Activated CD8-positive, alpha-beta memory T cell treated with anti-CD3 and anti-CD28 coated beads, Interleukin-2, amount 10 ng/mL, durations not matched to agents 7 days and 5 days (primary cell): Measurements from ENCODE around the gene ZNF678. TPM values are rescaled to one million over a fixed set of nuclear protein-coding genes. Genes with fewer than 3 reads are reported as not detected.
"Not testable (repeated sequence)": the region's sequence is repeated elsewhere in the genome, so short reads cannot be mapped to it uniquely, and the experiment has no call there.

Source experiments
- ATAC-seq: fragments of 150-1000 bp; cut with Tn5 transposase; one replicate; pipeline ENCODE4 v1.10.0; 2021; ENCODE audit warnings: moderate library complexity
- CTCF ChIA-PET: fragments of 350-600 bp; sonication (Branson Sonifier 250); formaldehyde crosslinking; loops from one replicate; lab custom pipeline; 2021; ENCODE audit warnings: antibody characterized with exemption; lab: Charles Lee
- DNase-seq: peaks from one replicate; pipeline ENCODE4 v3.0.0-alpha.2; 2020
- H3K27ac Mint-ChIP-seq: one replicate; pipeline ENCODE4 v1.8.0; 2021; ENCODE audit warnings: mild to moderate bottlenecking, mixed read lengths
- H3K27me3 Mint-ChIP-seq: one replicate; pipeline ENCODE4 v1.8.0; 2021; ENCODE audit warnings: mixed read lengths
- H3K36me3 Mint-ChIP-seq: one replicate; pipeline ENCODE4 v1.8.0; 2021; ENCODE audit warnings: mild to moderate bottlenecking, mixed read lengths
- H3K4me1 Mint-ChIP-seq: one replicate; pipeline ENCODE4 v1.8.0; 2021; ENCODE audit warnings: mixed read lengths
- H3K4me3 Mint-ChIP-seq: one replicate; pipeline ENCODE4 v1.8.0; 2021; ENCODE audit warnings: mild to moderate bottlenecking, moderate library complexity, mixed read lengths
- H3K9me3 Mint-ChIP-seq: one replicate; pipeline ENCODE4 v1.8.0; 2022; ENCODE audit warnings: low read depth, mixed read lengths
- total RNA-seq, 2 experiments: library from RNA; stranded (reverse); gene quantifications; one replicate each; pipeline ENCODE4 v1.2.3, GENCODE V29; 2021

The ZNF678 gene
- total RNA-seq, 2 experiments from 2014 or later: 3.7 to 6.7 TPM

- DNase-seq (no peak), ATAC-seq (no peak)
- peaks cover 3% of the 10 kb centered on the region for H3K4me1 Mint-ChIP-seq
- H3K4me3 Mint-ChIP-seq: no peak overlapping the region
- no peak overlapping the region for H3K27ac Mint-ChIP-seq
- CTCF ChIA-PET: interaction anchor here (1.9 kb wide), 1 partner anchor 20 kb away, joined by 4 read pairs; no protein-coding TSS in a partner anchor
- H3K36me3 Mint-ChIP-seq: no peaks in the 10 kb centered on the region
- no peaks in the 10 kb centered on the region for H3K27me3 Mint-ChIP-seq
- H3K9me3 Mint-ChIP-seq: no peaks in the 10 kb centered on the region
Observed at GRCh38 chr1:227544067-227545050, 19.0 kb upstream of the ZNF678 start.

GRCh38 chr1:227545361-227545760 is 18.0 kb upstream of the ZNF678 start:
- ATAC-seq: no peak
- no peak for DNase-seq
- no peaks in the 10 kb centered on the region for H3K36me3 Mint-ChIP-seq
- H3K27me3 Mint-ChIP-seq: no peaks in the 10 kb centered on the region
- H3K9me3 Mint-ChIP-seq: no peaks in the 10 kb centered on the region
- CTCF ChIA-PET: interaction anchor here (1.9 kb wide), 1 partner anchor 19 kb away, joined by 4 read pairs; no protein-coding TSS in a partner anchor
- no peak overlapping the region for H3K27ac Mint-ChIP-seq
- peaks cover 3% of the 10 kb centered on the region for H3K4me1 Mint-ChIP-seq
- no peak overlapping the region for H3K4me3 Mint-ChIP-seq

GRCh38 chr1:227546059-227546458 is 17.3 kb upstream of the ZNF678 start:
- Mint-ChIP-seq H3K27me3 (no peaks in the 10 kb centered on the region), H3K9me3 (peaks cover 3% of the 10 kb centered on the region), H3K27ac (no peak overlapping the region), H3K4me3 (no peak overlapping the region), H3K4me1 (peaks cover 3% of the 10 kb centered on the region), H3K36me3 (peaks cover 1% of the 10 kb centered on the region)
- ATAC-seq (no peak), DNase-seq (no peak)
- CTCF ChIA-PET: no interaction called here

DNA sequence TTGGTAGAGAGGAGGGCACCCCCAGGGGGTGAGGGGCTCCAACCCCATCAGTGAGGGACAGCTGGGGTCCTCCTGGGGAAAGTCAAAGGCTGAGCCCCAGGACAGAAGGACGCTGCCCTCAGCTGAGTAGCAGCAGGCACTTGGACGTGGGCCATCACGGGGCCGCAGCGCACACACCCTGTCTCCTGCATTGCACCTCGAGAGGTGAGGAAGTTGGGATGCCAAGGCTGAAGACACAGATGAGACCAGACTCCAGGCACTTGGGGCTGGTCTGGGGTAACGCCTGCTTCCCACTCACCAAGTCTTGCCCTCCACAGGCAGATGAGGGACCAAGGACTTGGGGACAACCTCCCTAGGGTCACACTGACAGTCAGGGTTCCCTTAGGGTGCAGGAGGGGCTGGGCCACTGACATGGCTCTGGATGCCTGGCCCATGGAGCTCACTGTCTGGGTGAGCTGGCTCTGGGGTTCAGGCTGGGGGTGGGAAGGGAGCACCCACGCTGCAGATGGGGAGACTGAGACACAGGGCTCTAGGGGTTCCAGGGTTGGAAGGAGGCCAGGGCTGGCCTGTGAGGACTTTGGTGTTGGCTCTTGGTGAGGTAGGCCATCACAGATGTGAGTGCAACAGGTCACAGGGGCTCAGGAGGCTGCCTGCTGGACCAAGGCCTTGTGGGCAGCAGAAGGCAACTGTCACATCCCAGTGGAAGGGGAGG is 16.6 kb upstream of the ZNF678 start:
- no peak overlapping the region for H3K27ac Mint-ChIP-seq
- no peak overlapping the region for H3K4me3 Mint-ChIP-seq
- peaks cover 2% of the 10 kb centered on the region for H3K36me3 Mint-ChIP-seq
- peaks cover 3% of the 10 kb centered on the region for H3K4me1 Mint-ChIP-seq
- ATAC-seq (no peak), DNase-seq (no peak)
- peaks cover 4% of the 10 kb centered on the region for H3K9me3 Mint-ChIP-seq
- no peaks in the 10 kb centered on the region for H3K27me3 Mint-ChIP-seq
- CTCF ChIA-PET: no interaction called here

- Mint-ChIP-seq H3K4me3 (no peak overlapping the region), H3K27me3 (peaks cover 2% of the 10 kb centered on the region), H3K27ac (no peak overlapping the region), H3K36me3 (peaks cover 3% of the 10 kb centered on the region), H3K4me1 (peaks cover 3% of the 10 kb centered on the region), H3K9me3 (peaks cover 7% of the 10 kb centered on the region)
- no peak for ATAC-seq
- CTCF ChIA-PET: no interaction called here
- no peak for DNase-seq
Observed at GRCh38 chr1:227547310-227548118, 15.8 kb upstream of the ZNF678 start.

- Mint-ChIP-seq H3K27me3 (peaks cover 4% of the 10 kb centered on the region), H3K4me1 (peaks cover under 1% of the 10 kb centered on the region), H3K27ac (no peak overlapping the region), H3K4me3 (no peak overlapping the region), H3K9me3 (peaks cover 7% of the 10 kb centered on the region), H3K36me3 (peaks cover 3% of the 10 kb centered on the region)
- DNase-seq (no peak), ATAC-seq (no peak)
- CTCF ChIA-PET: no interaction called here
Observed at GRCh38 chr1:227548119-227548397, 15.3 kb upstream of the ZNF678 start.

- no peak overlapping the region for H3K4me3 Mint-ChIP-seq
- CTCF ChIA-PET: no interaction called here
Observed at GRCh38 chr1:227548448-227548847, 14.9 kb upstream of the ZNF678 start.

DNA sequence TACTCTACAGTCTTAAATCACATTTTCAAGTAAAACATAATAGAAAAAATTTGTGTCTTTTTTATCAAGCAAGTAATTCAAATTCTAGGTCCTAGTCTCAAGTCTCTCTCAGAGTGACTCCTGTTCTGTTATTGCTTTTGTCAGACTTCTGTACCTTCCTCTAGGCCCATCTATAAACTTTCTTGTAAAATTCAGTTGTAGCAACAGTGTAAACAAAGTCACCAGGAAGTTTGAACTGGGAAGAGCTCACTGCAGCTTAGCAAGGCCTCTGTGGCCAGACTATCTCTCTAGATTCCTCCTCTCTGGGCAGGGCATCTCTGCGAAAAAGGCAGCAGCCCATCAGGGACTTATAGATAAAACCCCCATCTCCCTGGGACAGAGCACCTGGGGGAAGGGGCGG is 13.5 kb upstream of the ZNF678 start:
- H3K27me3 Mint-ChIP-seq: peaks cover 4% of the 10 kb centered on the region
- H3K4me3 Mint-ChIP-seq: no peak overlapping the region
- H3K9me3 Mint-ChIP-seq: peaks cover 7% of the 10 kb centered on the region
- H3K27ac Mint-ChIP-seq: no peak overlapping the region
- no peak for DNase-seq
- peaks cover 3% of the 10 kb centered on the region for H3K36me3 Mint-ChIP-seq
- no peak for ATAC-seq
- CTCF ChIA-PET: no interaction called here
- no peaks in the 10 kb centered on the region for H3K4me1 Mint-ChIP-seq

More at GRCh38 chr1:227548448-227548847, 14.9 kb upstream of the ZNF678 start:
- Mint-ChIP-seq H3K4me1 (no peaks in the 10 kb centered on the region), H3K27me3 (peaks cover 4% of the 10 kb centered on the region), H3K36me3 (peaks cover 3% of the 10 kb centered on the region), H3K27ac (no peak overlapping the region), H3K9me3 (peaks cover 7% of the 10 kb centered on the region)
- DNase-seq (no peak), ATAC-seq (no peak)

DNA sequence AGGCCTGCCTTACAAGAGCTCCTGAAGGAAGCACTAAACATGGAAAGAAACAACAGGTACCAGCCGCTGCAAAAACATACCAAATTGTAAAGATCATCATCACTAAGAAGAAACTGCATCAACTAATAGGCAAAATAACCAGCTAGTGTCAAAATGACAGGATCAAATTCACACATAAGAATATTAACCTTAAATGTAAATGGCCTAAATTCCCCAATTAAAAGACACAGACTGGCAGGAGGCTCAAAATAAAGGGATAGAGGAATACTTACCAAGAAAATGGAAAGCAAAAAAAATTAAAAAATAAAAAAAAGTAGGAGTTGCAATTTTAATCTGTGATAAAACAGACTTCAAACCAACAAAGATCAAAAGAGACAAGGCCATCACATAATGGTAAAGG is 11.5 kb upstream of the ZNF678 start:
- not testable (repeated sequence) for H3K27ac Mint-ChIP-seq, H3K4me3 Mint-ChIP-seq, H3K4me1 Mint-ChIP-seq, H3K27me3 Mint-ChIP-seq, H3K36me3 Mint-ChIP-seq, H3K9me3 Mint-ChIP-seq, ATAC-seq, DNase-seq
- CTCF ChIA-PET: interaction anchor here (1.6 kb wide), 1 partner anchor 9 kb away, joined by 5 read pairs; no protein-coding TSS in a partner anchor

DNA sequence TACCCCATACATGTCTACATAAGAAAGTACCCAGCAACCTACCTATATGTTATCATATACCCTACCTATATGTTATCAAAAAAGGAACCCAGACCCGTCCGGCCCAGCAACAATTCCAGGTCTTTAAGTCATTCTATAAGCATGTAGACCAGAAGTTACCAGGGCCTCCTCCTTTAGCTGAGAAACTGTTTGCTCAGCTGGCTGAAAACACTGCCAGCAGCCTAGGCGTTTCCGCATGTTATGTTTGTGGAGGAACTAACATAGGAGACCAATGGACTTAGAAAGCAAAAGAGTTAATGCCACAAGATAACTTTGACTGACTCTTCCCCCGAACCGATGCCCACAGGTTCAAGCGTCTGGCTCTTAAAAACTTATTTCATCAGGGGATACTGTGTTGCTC is 7.1 kb upstream of the ZNF678 start:
- Mint-ChIP-seq H3K27ac (no peak overlapping the region), H3K9me3 (peaks cover 14% of the 10 kb centered on the region), H3K4me1 (peaks cover 2% of the 10 kb centered on the region), H3K27me3 (peaks cover 27% of the 10 kb centered on the region), H3K36me3 (peaks cover 15% of the 10 kb centered on the region), H3K4me3 (no peak overlapping the region)
- ATAC-seq (no peak), DNase-seq (no peak)
- CTCF ChIA-PET: no interaction called here

GRCh38 chr1:227557962-227558725 is 5.2 kb upstream of the ZNF678 start:
- Mint-ChIP-seq H3K9me3 (peaks cover 17% of the 10 kb centered on the region), H3K4me1 (peaks cover 3% of the 10 kb centered on the region), H3K27ac (no peak overlapping the region), H3K27me3 (peaks cover 32% of the 10 kb centered on the region), H3K4me3 (no peak overlapping the region), H3K36me3 (peaks cover 19% of the 10 kb centered on the region)
- DNase-seq: no peak
- CTCF ChIA-PET: no interaction called here
- no peak for ATAC-seq

GRCh38 chr1:227558732-227559262 is 4.6 kb upstream of the ZNF678 start:
- Mint-ChIP-seq H3K9me3 (peaks cover 17% of the 10 kb centered on the region), H3K27ac (no peak overlapping the region), H3K4me1 (peaks cover 7% of the 10 kb centered on the region), H3K4me3 (no peak overlapping the region), H3K36me3 (peaks cover 20% of the 10 kb centered on the region), H3K27me3 (peaks cover 32% of the 10 kb centered on the region)
- DNase-seq: no peak
- ATAC-seq: no peak
- CTCF ChIA-PET: no interaction called here
